Activated CD8-positive, alpha-beta memory T cell treated with anti-CD3 and anti-CD28 coated beads, Interleukin-2, amount 50 U/mL, for 1 hour (primary cell): Measurements from ENCODE around the gene GSTM5.
"Not testable (repeated sequence)": the region's sequence is repeated elsewhere in the genome, so short reads cannot be mapped to it uniquely, and the experiment has no call there.

Experiments
- DNase-seq: peaks from one replicate; pipeline ENCODE4 v3.0.0-alpha.2; 2020; ENCODE audit errors: extremely low read depth

Gene GSTM5

GRCh38 chr1:109711593-109712320, at the start of gene GSTM5:
Gene GSTM5, plus strand, starts transcription at chr1:109712251. Its CDS starts 62 bp downstream, at chr1:109712313.
- DNase-seq: not testable (repeated sequence)

DNA sequence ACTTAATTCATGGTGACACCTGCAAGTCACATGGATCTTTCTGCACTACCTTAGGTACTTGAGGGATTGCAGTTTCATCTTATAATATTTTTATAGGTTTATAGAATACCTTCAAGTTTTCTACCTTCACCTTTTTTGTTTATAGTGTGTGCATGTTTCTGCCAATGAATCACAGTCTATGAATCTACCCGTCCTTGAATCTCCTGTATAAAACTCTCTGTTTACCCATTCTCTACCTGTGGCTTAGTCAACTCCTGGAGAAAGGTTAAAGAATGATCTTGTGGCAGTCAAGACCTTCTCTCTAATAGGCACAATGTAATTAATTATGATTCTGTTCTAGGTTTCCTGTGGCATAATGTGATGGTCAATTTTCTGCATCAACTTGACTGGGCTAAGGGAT, 47.4 kb upstream of the GSTM5 start:
- DNase-seq: no peak

DNA sequence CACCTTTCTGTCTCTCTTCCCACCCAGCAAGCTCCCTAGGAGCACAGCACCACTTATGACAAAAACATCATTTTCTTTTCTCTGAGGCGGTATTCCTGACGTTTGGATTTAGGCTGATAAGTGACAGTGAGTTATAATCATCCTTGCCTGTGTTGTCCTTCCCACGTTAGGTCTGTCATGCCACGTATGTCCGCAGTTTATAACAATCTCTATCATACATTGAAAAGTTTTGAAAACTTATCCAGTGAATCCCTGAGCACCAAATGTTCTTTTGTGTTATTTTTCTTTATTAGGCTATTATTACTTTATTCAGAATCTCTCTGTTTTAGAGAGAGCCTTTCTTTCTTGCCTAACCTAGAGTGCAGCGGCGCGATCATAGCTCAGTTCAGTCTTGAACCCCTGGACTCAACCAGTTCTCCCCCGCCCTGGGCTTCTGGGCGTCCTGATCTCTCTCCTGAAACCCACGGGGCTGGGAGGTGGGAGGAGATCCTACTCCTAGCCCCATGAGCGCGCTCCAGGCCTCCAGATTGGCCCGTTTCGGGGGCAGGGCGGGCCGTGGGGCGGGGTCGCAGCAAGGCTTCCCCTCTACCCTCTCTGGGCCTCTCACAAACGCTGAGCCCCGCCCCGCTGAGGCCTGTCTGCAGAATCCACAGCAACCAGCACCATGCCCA, 44.5 kb upstream of the GSTM5 start, which contains the start of gene GSTM2:
Gene GSTM2 (plus strand): TSS at position 606 of the 671 bp plus-strand sequence. CDS start 59 bp downstream, at position 665.
- peak; percentile 44 for DNase-seq

DNA sequence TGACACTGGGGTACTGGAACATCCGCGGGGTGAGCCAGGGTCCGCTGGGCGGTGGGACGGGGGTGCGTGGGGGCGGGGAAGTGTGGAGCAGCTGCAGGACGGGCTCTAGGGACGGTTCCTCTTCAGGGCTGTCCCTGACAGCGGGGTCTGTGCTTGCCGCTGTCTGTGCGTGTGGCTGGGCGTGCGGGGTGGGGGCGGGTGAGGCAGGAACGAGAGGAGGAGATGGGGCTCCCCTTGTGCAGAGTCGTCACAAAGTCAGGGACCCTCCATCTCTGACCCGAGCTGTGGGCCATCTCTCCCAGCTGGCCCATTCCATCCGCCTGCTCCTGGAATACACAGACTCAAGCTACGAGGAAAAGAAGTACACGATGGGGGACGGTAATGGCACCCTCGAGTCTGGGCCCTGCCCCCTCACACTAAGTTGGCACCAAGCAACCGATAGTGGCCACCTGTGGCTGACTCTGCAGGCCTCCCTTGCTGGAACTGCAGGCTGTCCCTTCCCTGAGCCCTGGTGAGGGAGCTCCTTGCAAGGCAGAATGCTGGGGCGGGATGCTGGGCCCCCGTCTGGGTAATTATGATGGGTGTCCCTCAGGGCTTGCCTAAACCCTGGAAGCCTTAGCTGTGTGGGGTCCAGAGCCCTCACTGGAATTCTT, 43.8 kb upstream of the GSTM5 start:
- no peak for DNase-seq

DNA sequence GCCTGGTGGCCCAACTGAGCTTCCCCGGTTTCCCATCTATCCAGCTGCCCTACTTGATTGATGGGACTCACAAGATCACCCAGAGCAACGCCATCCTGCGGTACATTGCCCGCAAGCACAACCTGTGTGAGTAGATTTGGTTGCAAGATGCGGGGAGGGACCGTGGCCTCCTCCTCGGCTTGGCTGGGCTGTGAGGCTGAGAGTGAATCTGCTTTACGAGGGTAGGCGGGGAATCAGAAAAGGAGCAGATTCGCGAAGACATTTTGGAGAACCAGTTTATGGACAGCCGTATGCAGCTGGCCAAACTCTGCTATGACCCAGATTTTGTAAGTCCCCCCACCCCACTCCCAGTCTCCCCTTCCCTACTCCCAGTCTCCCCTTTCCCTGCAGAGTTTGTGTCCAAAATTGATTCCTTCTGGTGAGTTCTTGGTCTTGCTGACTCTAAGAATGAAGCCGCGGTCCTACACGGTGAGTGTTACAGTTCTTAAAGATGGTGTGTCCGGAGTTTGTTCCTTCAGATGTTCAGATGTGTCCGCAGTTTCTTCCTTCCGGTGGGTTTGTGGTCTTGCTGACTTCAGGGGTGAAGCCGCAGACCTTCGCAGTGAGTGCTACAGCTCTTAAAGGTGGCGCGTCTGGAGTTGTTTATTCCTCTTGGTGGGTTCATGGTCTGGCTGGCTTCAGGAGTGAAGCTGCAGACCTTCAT, 42.7 kb upstream of the GSTM5 start:
- DNase-seq: no peak

GRCh38 chr1:109669949-109670302, 42.1 kb upstream of the GSTM5 start:
- DNase-seq: not testable (repeated sequence)

DNA sequence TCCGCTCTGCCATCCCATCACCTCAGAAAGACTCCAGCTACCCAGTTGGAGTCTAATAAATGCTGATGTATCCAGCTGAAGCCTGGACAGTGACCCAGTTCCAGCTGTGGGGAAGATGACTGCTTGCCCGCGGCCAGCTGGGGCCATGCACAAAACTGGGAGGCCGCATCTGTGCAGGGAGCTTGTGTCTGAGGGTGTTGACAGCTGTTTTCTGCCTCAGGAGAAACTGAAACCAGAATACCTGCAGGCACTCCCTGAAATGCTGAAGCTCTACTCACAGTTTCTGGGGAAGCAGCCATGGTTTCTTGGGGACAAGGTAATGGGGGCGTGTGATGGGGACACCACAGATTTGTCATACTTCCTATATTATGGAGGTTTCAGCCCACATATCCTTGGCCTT, 41.0 kb upstream of the GSTM5 start:
- DNase-seq: no peak

- not testable (repeated sequence) for DNase-seq
Measured at GRCh38 chr1:109673861-109674260, 38.2 kb upstream of the GSTM5 start.

DNA sequence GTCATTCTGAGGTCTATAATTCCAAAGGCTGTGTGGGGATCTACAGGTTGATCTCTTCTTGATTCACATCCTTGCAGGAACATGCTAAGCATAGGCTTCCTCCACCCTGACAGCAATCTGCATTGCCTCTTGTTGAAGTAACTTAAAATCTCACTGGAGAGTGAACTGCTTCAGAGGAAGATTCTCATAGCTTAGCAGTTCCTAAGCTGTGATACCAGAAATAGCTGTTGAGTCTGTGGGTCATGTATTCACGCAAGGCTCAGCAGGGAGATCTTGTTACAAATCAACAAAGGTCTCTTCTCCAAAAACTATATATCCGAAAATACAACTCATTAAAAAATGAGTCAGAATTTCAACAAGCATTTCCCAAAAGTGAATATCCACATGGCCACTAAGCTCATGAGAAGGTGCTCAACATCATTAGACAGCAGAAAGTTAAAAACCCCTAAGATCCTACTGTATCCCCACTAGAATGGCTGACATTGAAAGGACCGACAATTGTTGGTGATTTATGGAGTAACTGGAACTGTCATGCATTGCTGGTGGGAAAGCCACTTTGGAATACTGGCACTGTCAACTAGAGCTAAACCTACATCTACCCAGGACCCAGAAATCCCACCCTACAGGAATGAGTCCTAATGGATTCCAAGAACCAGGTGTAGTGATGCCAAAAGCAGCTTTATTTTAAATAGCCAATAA, 35.2 kb upstream of the GSTM5 start:
- DNase-seq: not testable (repeated sequence)

DNA sequence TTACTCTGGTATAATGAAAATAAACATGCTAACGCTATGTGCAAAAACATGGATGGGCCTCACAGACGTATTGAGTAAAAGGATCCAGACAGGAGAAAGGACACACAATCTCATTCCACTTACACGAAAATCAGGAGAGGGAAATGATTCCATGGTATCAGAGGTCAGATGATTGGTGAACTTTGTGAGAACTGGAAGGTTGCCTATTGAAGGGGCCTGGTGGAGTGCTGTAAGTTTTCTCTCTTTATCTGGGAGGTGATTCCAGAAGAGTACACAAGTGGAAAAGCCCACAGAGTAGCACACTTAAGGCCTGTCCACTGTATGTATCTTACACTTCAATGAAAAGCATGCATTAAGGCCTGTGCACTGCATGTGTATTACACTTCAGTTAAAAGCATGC, 34.6 kb upstream of the GSTM5 start:
- DNase-seq: no peak

GRCh38 chr1:109678637-109679036, 33.4 kb upstream of the GSTM5 start:
- DNase-seq: not testable (repeated sequence)

DNA sequence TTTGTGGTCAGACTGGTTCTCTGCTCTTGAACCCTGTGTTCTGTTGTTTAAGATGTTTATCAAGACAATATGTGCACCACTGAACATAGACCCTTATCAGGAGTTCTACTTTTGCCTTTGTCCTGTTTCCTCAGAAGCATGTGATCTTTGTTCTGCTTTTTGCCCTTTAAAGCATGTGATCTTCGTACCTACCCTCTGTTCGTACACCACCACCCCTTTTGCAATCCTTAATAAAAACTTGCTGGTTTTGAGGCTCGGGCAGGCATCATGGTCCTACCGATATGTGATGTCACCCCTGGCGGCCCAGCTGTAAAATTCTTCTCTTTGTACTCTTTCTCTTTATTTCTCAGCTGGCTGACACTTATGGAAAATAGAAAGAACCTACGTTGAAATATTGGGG, 27.3 kb upstream of the GSTM5 start:
- not testable (repeated sequence) for DNase-seq

DNA sequence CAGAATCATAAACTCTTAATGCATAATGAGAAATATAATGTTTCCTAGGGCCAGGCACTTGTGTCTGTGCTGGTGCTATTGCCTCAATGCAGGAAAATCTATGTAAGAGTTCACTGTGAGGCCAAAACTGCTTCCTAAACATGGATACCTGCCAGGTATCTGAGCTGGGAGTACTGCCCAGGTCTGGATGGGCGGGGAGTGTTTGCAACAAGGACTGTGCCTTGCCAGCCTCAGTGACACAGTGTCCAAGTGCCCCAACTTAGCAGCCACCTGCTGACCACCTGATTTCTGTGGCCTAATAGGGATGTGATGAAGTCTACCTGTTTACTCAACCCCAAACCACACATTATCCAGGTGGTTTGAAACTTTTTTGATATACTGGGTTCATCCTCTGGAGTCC, 26.7 kb upstream of the GSTM5 start:
- not testable (repeated sequence) for DNase-seq

DNA sequence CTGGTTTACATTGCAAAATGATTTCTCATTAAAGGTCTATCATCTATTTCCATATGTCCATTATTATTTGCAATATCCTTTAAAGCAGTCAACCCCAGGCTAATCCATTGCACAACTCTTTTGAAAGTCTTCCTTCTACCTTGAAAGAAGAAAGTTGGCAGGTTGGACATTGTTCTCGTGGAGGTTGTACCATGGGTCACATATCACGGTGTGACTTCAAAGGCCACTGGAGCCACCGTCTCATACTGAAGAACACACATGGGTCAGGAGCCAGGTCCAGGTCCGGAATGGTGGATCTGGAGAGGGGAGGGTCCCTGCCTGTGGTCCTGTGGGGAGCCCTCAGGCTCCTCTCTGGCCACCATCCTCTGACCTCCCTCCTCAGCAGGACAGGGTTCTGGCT, 26.2 kb upstream of the GSTM5 start:
- DNase-seq: not testable (repeated sequence)

DNA sequence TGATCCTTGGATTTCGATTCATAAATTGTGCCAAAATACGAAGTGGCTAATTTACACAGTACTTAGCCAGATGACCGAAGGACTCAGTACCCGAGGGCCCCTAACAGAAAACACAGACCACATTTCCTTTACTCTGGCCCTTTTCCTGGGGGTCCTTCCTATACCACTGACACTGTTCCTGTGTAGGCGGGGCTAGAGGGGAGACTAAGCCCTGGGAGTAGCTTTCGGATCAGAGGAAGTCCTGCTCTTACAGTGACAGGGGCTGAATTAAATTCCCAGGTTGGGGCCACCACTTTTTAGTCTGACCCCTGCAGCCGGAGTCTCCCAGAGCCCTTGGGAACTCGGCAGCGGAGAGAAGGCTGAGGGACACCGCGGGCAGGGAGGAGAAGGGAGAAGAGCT, 24.9 kb upstream of the GSTM5 start:
- not testable (repeated sequence) for DNase-seq

GRCh38 chr1:109687641-109688499, 24.2 kb upstream of the GSTM5 start, which contains the start of gene GSTM1:
Gene GSTM1, plus strand, starts transcription at chr1:109687817. Its CDS starts 57 bp downstream, at chr1:109687874.
- peak; percentile 49 for DNase-seq

GRCh38 chr1:109689844-109690405, 22.1 kb upstream of the GSTM5 start:
- DNase-seq: no peak

- no peak for DNase-seq
Measured at GRCh38 chr1:109691759-109692158, 20.3 kb upstream of the GSTM5 start.

- not testable (repeated sequence) for DNase-seq
Measured at GRCh38 chr1:109694400-109694799, 17.7 kb upstream of the GSTM5 start.

GRCh38 chr1:109695138-109695537, 16.9 kb upstream of the GSTM5 start:
- DNase-seq: not testable (repeated sequence)
